PC-3 (cell line): ENCODE measurements around the gene CLPTM1L. TPM values are rescaled to one million over a fixed set of nuclear protein-coding genes. Genes with fewer than 3 reads are reported as not detected.

Experiments
- ATAC-seq: fragments of 200-7000 bp; cut with Tn5 transposase; 2 replicates; pipeline ENCODE4 v1.9.1; 2020; ENCODE audit warnings: mild to moderate bottlenecking, moderate library complexity
- BruUV-seq: library from RNA; stranded (reverse); fragments of 400-500 nt; replicated peaks from 2 replicates; lab custom pipeline; 2021; lab: Mats Ljungman, UMichigan
- CTCF ChIA-PET: fragments of 300-600 bp; sonication (Branson Sonifier 250); formaldehyde crosslinking; loops from one replicate; lab custom pipeline; 2022; ENCODE audit warnings: antibody characterized with exemption; lab: Charles Lee
- POLR2A ChIA-PET: fragments of 300-600 bp; sonication (Branson Sonifier 250); formaldehyde crosslinking; loops from one replicate; lab custom pipeline; 2022; ENCODE audit warnings: antibody characterized with exemption; ENCODE audit not compliant: unreplicated experiment; lab: Charles Lee
- DNase-seq: peaks from one replicate; pipeline ENCODE4 v3.0.0-alpha.2; 2015
- H2AFZ ChIP-seq: fragments of 300-600 bp; sonication (generic); 2 replicates; pipeline ENCODE4 v1.6.0; 2016; ENCODE audit warnings: antibody characterized with exemption, low read length
- H3F3A ChIP-seq: fragments of 300-600 bp; sonication (generic); one replicate; pipeline ENCODE4 v1.6.0; 2017; ENCODE audit warnings: antibody characterized with exemption, low read length, control low read depth, mild to moderate bottlenecking; ENCODE audit not compliant: unreplicated experiment
- H3K27ac ChIP-seq: fragments of 300-600 bp; sonication (generic); 2 replicates; pipeline ENCODE4 v1.5.1; 2016; ENCODE audit warnings: mild to moderate bottlenecking, low read length
- H3K27me3 ChIP-seq: fragments of 300-600 bp; sonication (generic); 2 replicates; pipeline ENCODE4 v1.6.1; 2016; ENCODE audit warnings: low read length, mixed read lengths
- H3K36me3 ChIP-seq: fragments of 300-600 bp; sonication (generic); 2 replicates; pipeline ENCODE4 v1.6.1; 2016; ENCODE audit warnings: low read depth, mixed run types, low read length, mixed read lengths
- H3K4me1 ChIP-seq: fragments of 300-600 bp; sonication (generic); 2 replicates; pipeline ENCODE4 v1.5.1; 2016; ENCODE audit warnings: low read length; ENCODE audit not compliant: insufficient read depth
- H3K4me2 ChIP-seq: fragments of 300-600 bp; sonication (generic); 2 replicates; pipeline ENCODE4 v1.6.0; 2016; ENCODE audit warnings: low read length
- H3K4me3 ChIP-seq: fragments of 300-600 bp; sonication (generic); 2 replicates; pipeline ENCODE4 v1.5.1; 2016; ENCODE audit warnings: mild to moderate bottlenecking, low read length, mixed read lengths
- H3K79me2 ChIP-seq: fragments of 300-600 bp; sonication (generic); 2 replicates; pipeline ENCODE4 v1.6.1; 2017; ENCODE audit warnings: low read length, mixed read lengths
- H3K9ac ChIP-seq: fragments of 300-600 bp; sonication (generic); 2 replicates; pipeline ENCODE4 v1.6.0; 2016; ENCODE audit warnings: mild to moderate bottlenecking, low read length
- H3K9me2 ChIP-seq: fragments of 300-600 bp; sonication (generic); replicated peaks from 2 replicates; pipeline ENCODE4 v1.6.1; 2016; ENCODE audit warnings: mixed run types, low read length, mixed read lengths
- H3K9me3 ChIP-seq: fragments of 300-600 bp; sonication (generic); 2 replicates; pipeline ENCODE4 v1.6.1; 2016; ENCODE audit warnings: low read length, mixed read lengths
- H4K20me1 ChIP-seq: fragments of 300-600 bp; sonication (generic); 2 replicates; pipeline ENCODE4 v1.6.1; 2016; ENCODE audit warnings: low read length, mixed read lengths
- EZH2 ChIP-seq: fragments of 300-600 bp; sonication (generic); IDR thresholded peaks from one replicate; pipeline ENCODE4 v1.6.1; 2017; ENCODE audit warnings: antibody characterized with exemption, mild to moderate bottlenecking, low read length; ENCODE audit not compliant: unreplicated experiment
- EZH2phosphoT487 ChIP-seq: fragments of 300-600 bp; sonication (generic); IDR thresholded peaks from 2 replicates; pipeline ENCODE4 v1.6.1; 2018; ENCODE audit warnings: mild to moderate bottlenecking, antibody characterized with exemption, low read length, borderline replicate concordance
- intact Hi-C: fragments of 100-400 bp; cut with micrococcal nuclease; formaldehyde crosslinking; loops from 2 replicates; pipeline ENCODE4 v1.9.0; 2023
- total RNA-seq: library from RNA; depleted of rRNA; stranded (reverse); fragments of >200 nt; gene quantifications from 2 replicates; pipeline ENCODE4 v1.2.3, GENCODE V29; 2014
- TF ChIP-seq, protein P1 (sequence below): fragments of 300-600 bp; sonication (generic); conservative IDR thresholded peaks from 2 replicates; pipeline ENCODE4 v1.5.1; 2017; ENCODE audit warnings: antibody characterized with exemption, low read depth, mild to moderate bottlenecking, low read length

Gene CLPTM1L
- total RNA-seq, 1 experiment from 2014 or later: 463 TPM

DNA sequence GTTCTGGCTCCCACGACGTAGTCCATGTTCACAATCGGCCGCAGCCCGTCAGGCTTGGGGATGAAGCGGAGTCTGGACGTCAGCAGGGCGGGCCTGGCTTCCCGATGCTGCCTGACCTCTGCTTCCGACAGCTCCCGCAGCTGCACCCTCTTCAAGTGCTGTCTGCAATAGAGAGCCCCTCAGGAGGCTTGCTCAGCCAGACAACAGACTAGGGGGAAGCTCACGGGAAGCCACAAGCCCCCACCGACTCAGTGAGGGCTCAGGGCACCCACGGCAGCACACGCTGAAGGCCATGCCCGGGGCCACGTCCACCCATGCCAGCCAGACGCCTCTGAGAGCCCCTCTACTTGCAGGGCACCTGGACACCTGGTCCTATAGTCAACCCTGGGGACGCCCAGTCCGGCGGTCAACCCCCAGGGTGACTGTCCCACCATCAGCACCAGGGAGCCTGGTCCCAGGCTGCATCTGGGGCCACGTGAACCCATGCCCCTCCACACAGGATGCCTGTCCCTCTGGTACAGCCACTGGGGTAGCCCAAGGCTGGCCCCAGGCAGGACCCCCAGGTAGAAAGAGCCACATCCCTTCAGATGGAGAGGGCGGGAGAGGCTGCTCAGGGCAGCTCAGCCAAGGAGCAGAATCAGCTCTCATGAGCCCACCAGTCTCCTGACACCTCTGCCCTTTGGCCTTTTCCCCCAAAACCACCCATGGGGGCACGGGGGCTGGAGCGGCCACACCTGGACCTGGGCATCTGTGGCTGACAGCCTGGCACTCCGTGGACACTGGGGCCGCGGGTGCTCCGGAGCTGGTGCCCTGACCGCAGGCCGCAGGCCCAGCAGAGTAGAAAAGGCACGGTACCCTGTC lies 64.5 kb downstream of the CLPTM1L start:
- DNase-seq (no peak), ATAC-seq (no peak)
- no peak overlapping the region for H3K4me2 ChIP-seq
- H3K9ac ChIP-seq: no peak overlapping the region
- no peaks in the 10 kb centered on the region for H3K79me2 ChIP-seq
- H3K9me2 ChIP-seq: no peaks in the 10 kb centered on the region
- H3K4me1 ChIP-seq: no peaks in the 10 kb centered on the region
- no peaks in the 10 kb centered on the region for H3K27me3 ChIP-seq
- H3K36me3 ChIP-seq: no peaks in the 10 kb centered on the region
- no peaks in the 10 kb centered on the region for H4K20me1 ChIP-seq
- no peaks in the 10 kb centered on the region for H3K9me3 ChIP-seq
- TF ChIP-seq, protein P1, sequence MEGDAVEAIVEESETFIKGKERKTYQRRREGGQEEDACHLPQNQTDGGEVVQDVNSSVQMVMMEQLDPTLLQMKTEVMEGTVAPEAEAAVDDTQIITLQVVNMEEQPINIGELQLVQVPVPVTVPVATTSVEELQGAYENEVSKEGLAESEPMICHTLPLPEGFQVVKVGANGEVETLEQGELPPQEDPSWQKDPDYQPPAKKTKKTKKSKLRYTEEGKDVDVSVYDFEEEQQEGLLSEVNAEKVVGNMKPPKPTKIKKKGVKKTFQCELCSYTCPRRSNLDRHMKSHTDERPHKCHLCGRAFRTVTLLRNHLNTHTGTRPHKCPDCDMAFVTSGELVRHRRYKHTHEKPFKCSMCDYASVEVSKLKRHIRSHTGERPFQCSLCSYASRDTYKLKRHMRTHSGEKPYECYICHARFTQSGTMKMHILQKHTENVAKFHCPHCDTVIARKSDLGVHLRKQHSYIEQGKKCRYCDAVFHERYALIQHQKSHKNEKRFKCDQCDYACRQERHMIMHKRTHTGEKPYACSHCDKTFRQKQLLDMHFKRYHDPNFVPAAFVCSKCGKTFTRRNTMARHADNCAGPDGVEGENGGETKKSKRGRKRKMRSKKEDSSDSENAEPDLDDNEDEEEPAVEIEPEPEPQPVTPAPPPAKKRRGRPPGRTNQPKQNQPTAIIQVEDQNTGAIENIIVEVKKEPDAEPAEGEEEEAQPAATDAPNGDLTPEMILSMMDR: no peak
- no peak overlapping the region for H3K4me3 ChIP-seq
- intact Hi-C loops: no loop called here
- no TSS peak for BruUV-seq
- H2AFZ ChIP-seq: no peak overlapping the region
- H3F3A ChIP-seq: no peaks in the 10 kb centered on the region
- no peak overlapping the region for H3K27ac ChIP-seq
- POLR2A ChIA-PET: no interaction called here
- CTCF ChIA-PET: no interaction called here

DNA sequence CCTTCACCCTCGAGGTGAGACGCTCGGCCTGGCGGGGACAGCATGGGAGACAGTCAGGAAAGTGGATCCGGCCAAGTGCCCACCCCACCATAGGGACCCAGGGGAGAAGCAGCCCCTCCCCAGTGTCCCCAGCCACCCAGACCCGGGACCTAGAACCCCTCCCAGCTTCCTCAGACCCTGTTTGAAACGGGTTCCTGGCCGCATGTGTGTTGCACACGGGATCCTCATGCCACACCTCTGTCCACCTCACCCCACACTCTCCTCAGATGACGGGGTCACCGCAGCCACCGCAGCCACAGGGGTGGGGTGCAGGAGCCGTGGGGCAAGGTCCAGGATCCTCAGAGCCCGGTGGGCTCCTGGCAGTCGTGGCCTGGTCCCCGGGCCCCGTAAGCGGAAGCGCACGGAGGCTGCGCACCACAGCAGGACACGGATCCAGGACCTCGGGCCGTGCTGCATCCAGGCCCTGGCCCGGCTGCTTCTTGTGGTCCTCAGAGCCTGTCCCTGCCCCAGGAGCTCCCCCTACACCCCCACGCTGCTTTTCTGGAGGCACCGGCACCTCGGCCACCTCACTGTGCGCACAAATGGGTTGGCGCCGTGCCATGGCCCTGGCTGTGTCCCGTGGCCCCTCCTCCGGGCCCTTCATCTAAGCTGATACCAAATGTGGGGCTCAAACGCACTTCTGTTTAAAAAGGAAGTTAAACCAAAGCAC lies 65.3 kb downstream of the CLPTM1L start:
- Histone ChIP-seq H3K27ac (no peak overlapping the region), H3K4me1 (no peaks in the 10 kb centered on the region), H3F3A (no peaks in the 10 kb centered on the region), H3K4me3 (no peak overlapping the region), H4K20me1 (no peaks in the 10 kb centered on the region), H3K79me2 (no peaks in the 10 kb centered on the region), H3K4me2 (no peak overlapping the region), H3K36me3 (no peaks in the 10 kb centered on the region), H3K27me3 (no peaks in the 10 kb centered on the region), H3K9me3 (no peaks in the 10 kb centered on the region), H3K9me2 (no peaks in the 10 kb centered on the region), H2AFZ (no peak overlapping the region), H3K9ac (no peak overlapping the region)
- intact Hi-C loops: no loop called here
- ATAC-seq (no peak), DNase-seq (no peak)
- POLR2A ChIA-PET: no interaction called here
- no TSS peak for BruUV-seq
- TF ChIP-seq, protein P1: no peak
- no peak for TF ChIP-seq EZH2phosphoT487
- TF ChIP-seq EZH2: no peak
- CTCF ChIA-PET: no interaction called here
